ENCODE data around the gene SMO. TPM values are rescaled to one million over a fixed set of nuclear protein-coding genes. Genes with fewer than 3 reads are reported as not detected.

The SMO gene
- total RNA-seq, 1 donor from 2014 or later = 20.1 TPM

GRCh38 chr7:129202058-129202777 is 13.8 kb downstream of the SMO start:
- H3K4me3 ChIP-seq (ENCODE audit: low read depth, low read length) = no peak overlapping the region
- no peak for TF ChIP-seq CTCF (IDR thresholded peaks at IDR 0.05; ENCODE audit: insufficient read depth, low read length, poor library complexity, severe bottlenecking)
- DNase-seq (ENCODE audit: low read depth) = no peak
- no peaks in the 10 kb centered on the region for H3K27me3 ChIP-seq (ENCODE audit: control insufficient read depth, insufficient read depth, low read length)
- peaks cover 1% of the 10 kb centered on the region for H3K36me3 ChIP-seq (ENCODE audit: control insufficient read depth, insufficient read depth, low read length)

GRCh38 chr7:129203050-129203741 is 14.8 kb downstream of the SMO start:
- DNase-seq (ENCODE audit: low read depth) = no peak
- TF ChIP-seq CTCF (IDR thresholded peaks at IDR 0.05; ENCODE audit: insufficient read depth, low read length, poor library complexity, severe bottlenecking) = no peak
- peaks cover 1% of the 10 kb centered on the region for H3K36me3 ChIP-seq (ENCODE audit: control insufficient read depth, insufficient read depth, low read length)
- no peak overlapping the region for H3K4me3 ChIP-seq (ENCODE audit: low read depth, low read length)
- no peaks in the 10 kb centered on the region for H3K27me3 ChIP-seq (ENCODE audit: control insufficient read depth, insufficient read depth, low read length)

- Histone ChIP-seq H3K27me3 (ENCODE audit: control insufficient read depth, insufficient read depth, low read length) (no peaks in the 10 kb centered on the region), H3K36me3 (ENCODE audit: control insufficient read depth, insufficient read depth, low read length) (peaks cover 1% of the 10 kb centered on the region), H3K4me3 (ENCODE audit: low read depth, low read length) (no peak overlapping the region)
- no peak for DNase-seq (ENCODE audit: low read depth)
- TF ChIP-seq CTCF (IDR thresholded peaks at IDR 0.05; ENCODE audit: insufficient read depth, low read length, poor library complexity, severe bottlenecking) = no peak
Observed at GRCh38 chr7:129205126-129205818, 16.8 kb downstream of the SMO start.

- no peak for TF ChIP-seq CTCF (IDR thresholded peaks at IDR 0.05; ENCODE audit: insufficient read depth, low read length, poor library complexity, severe bottlenecking)
Observed at GRCh38 chr7:129205987-129206785, 17.8 kb downstream of the SMO start.

GRCh38 chr7:129208667-129209066 is 20.2 kb downstream of the SMO start:
- DNase-seq (ENCODE audit: low read depth) = no peak
- TF ChIP-seq CTCF (IDR thresholded peaks at IDR 0.05; ENCODE audit: insufficient read depth, low read length, poor library complexity, severe bottlenecking) = no peak
- H3K4me3 ChIP-seq (ENCODE audit: low read depth, low read length) = no peak overlapping the region
- no peaks in the 10 kb centered on the region for H3K27me3 ChIP-seq (ENCODE audit: control insufficient read depth, insufficient read depth, low read length)
- peaks cover 3% of the 10 kb centered on the region for H3K36me3 ChIP-seq (ENCODE audit: control insufficient read depth, insufficient read depth, low read length)

More at GRCh38 chr7:129205987-129206785, 17.8 kb downstream of the SMO start:
- H3K4me3 ChIP-seq (ENCODE audit: low read depth, low read length) = no peak overlapping the region
- DNase-seq (ENCODE audit: low read depth) = no peak
- H3K36me3 ChIP-seq (ENCODE audit: control insufficient read depth, insufficient read depth, low read length) = peaks cover 3% of the 10 kb centered on the region
- no peaks in the 10 kb centered on the region for H3K27me3 ChIP-seq (ENCODE audit: control insufficient read depth, insufficient read depth, low read length)

All from kidney epithelial cell (primary cell).